SK-N-SH treated with all-trans-retinoic acid at 6 μM for 48 hours (cell line): ENCODE results near the gene CCDC88C.

ENCODE experiments used
- ATAC-seq: fragments of 200-7000 bp; cut with Tn5 transposase; 3 replicates; pipeline ENCODE4 v1.9.1; 2020; ENCODE audit warnings: mild to moderate bottlenecking, moderate library complexity
- ARNTL ChIP-seq: fragments of 450-650 bp; formaldehyde crosslinking; IDR thresholded peaks from 2 replicates; pipeline ENCODE4 v1.5.0; 2020; ENCODE audit warnings: low read depth, mild to moderate bottlenecking, moderate library complexity, borderline replicate concordance
- BACH2 ChIP-seq: fragments of 250-450 bp; sonication (Bioruptor Pico); IDR thresholded peaks from 2 replicates; pipeline ENCODE4 v1.9.0; 2021; ENCODE audit warnings: mild to moderate bottlenecking, borderline replicate concordance
- CREB5 ChIP-seq: fragments of 250-450 bp; sonication (Bioruptor Pico); IDR thresholded peaks from 2 replicates; pipeline ENCODE4 v1.5.1; 2020; ENCODE audit warnings: low read depth, mild to moderate bottlenecking, moderate library complexity
- CSDC2 ChIP-seq: fragments of 250-450 bp; sonication (Bioruptor Pico); IDR thresholded peaks from 2 replicates; pipeline ENCODE4 v1.5.0; 2020; ENCODE audit warnings: mild to moderate bottlenecking, moderate library complexity
- CSRNP3 ChIP-seq: fragments of 250-450 bp; sonication (Bioruptor Pico); IDR thresholded peaks from 2 replicates; pipeline ENCODE4 v1.5.1; 2021; ENCODE audit warnings: mild to moderate bottlenecking, moderate library complexity
- ESRRG ChIP-seq: fragments of 250-450 bp; sonication (Bioruptor Pico); IDR thresholded peaks from 2 replicates; pipeline ENCODE4 v1.6.1; 2021; ENCODE audit warnings: mild to moderate bottlenecking
- GLIS3 ChIP-seq: fragments of 250-450 bp; sonication (Bioruptor Pico); IDR thresholded peaks from 2 replicates; pipeline ENCODE4 v1.5.0; 2020; ENCODE audit warnings: mild to moderate bottlenecking, moderate library complexity
- ISL1 ChIP-seq: fragments of 250-450 bp; sonication (Bioruptor Pico); IDR thresholded peaks from 2 replicates; pipeline ENCODE4 v2.1.2; 2022; ENCODE audit warnings: mild to moderate bottlenecking, moderate library complexity
- OSR1 ChIP-seq: fragments of 250-450 bp; sonication (Bioruptor Pico); IDR thresholded peaks from 2 replicates; pipeline ENCODE4 v1.8.0; 2022; ENCODE audit warnings: moderate library complexity, mild to moderate bottlenecking, inconsistent platforms
- PATZ1 ChIP-seq: fragments of 250-450 bp; sonication (Bioruptor Pico); IDR thresholded peaks from 2 replicates; pipeline ENCODE4 v1.8.0; 2020; ENCODE audit warnings: mild to moderate bottlenecking, moderate library complexity, borderline replicate concordance
- POU6F1 ChIP-seq: fragments of 250-450 bp; sonication (Bioruptor Pico); IDR thresholded peaks from 2 replicates; pipeline ENCODE4 v1.8.0; 2021; ENCODE audit warnings: low read depth, mild to moderate bottlenecking, moderate library complexity, borderline replicate concordance
- PPARA ChIP-seq: fragments of 250-450 bp; sonication (Bioruptor Pico); IDR thresholded peaks from 2 replicates; pipeline ENCODE4 v1.5.0; 2020; ENCODE audit warnings: mild to moderate bottlenecking, borderline replicate concordance
- RARB ChIP-seq: fragments of 250-450 bp; sonication (Bioruptor Pico); IDR thresholded peaks from 2 replicates; pipeline ENCODE4 v1.8.0; 2021; ENCODE audit warnings: mild to moderate bottlenecking, moderate library complexity
- SNAI2 ChIP-seq: fragments of 250-450 bp; sonication (Bioruptor Pico); IDR thresholded peaks from 2 replicates; pipeline ENCODE4 v1.5.0; 2020; ENCODE audit warnings: mild to moderate bottlenecking, moderate library complexity
- TOX ChIP-seq: fragments of 250-450 bp; sonication (Bioruptor Pico); IDR thresholded peaks from 2 replicates; pipeline ENCODE4 v1.8.0; 2021; ENCODE audit warnings: mild to moderate bottlenecking, moderate library complexity, borderline replicate concordance
- TSHZ2 ChIP-seq: fragments of 250-450 bp; sonication (Bioruptor Pico); IDR thresholded peaks from 2 replicates; pipeline ENCODE4 v1.5.0; 2020; ENCODE audit warnings: mild to moderate bottlenecking, moderate library complexity
- ZC3H10 ChIP-seq: fragments of 250-450 bp; sonication (Bioruptor Pico); IDR thresholded peaks from 2 replicates; pipeline ENCODE4 v1.5.1; 2021; ENCODE audit warnings: mild to moderate bottlenecking, moderate library complexity
- ZFP3 ChIP-seq: fragments of 250-450 bp; sonication (Bioruptor Pico); IDR thresholded peaks from 2 replicates; pipeline ENCODE4 v1.5.0; 2020; ENCODE audit warnings: mild to moderate bottlenecking, moderate library complexity
- ZFP30 ChIP-seq: fragments of 450-650 bp; formaldehyde crosslinking; IDR thresholded peaks from 2 replicates; pipeline ENCODE4 v1.5.0; 2022; ENCODE audit warnings: mild to moderate bottlenecking, moderate library complexity
- ZNF565 ChIP-seq: fragments of 450-650 bp; formaldehyde crosslinking; conservative IDR thresholded peaks from 2 replicates; pipeline ENCODE4 v1.5.0; 2020; ENCODE audit warnings: low read depth, mild to moderate bottlenecking, moderate library complexity
- ZNF70 ChIP-seq: fragments of 450-650 bp; formaldehyde crosslinking; IDR thresholded peaks from 2 replicates; pipeline ENCODE4 v1.5.0; 2020; ENCODE audit warnings: mild to moderate bottlenecking, moderate library complexity

Gene CCDC88C

GRCh38 chr14:91322623-91323022 is 95.0 kb downstream of the CCDC88C start:
- no peak for ATAC-seq
- TF ChIP-seq POU6F1 (CRISPR knock-in tag) (no peak), OSR1 (CRISPR knock-in tag) (no peak), PPARA (CRISPR knock-in tag) (no peak), GLIS3 (no peak), ZNF565 (CRISPR knock-in tag) (no peak), ZNF70 (no peak), CSRNP3 (CRISPR knock-in tag) (no peak), BACH2 (CRISPR knock-in tag) (no peak), ZC3H10 (CRISPR knock-in tag) (no peak), ZFP30 (CRISPR knock-in tag) (no peak), CSDC2 (CRISPR knock-in tag) (no peak), ISL1 (no peak), PATZ1 (CRISPR knock-in tag) (no peak), TOX (no peak), TSHZ2 (no peak)

GRCh38 chr14:91321131-91321530 is 96.5 kb downstream of the CCDC88C start:
- no peak for ATAC-seq
- TF ChIP-seq ESRRG (CRISPR knock-in tag) (no peak), SNAI2 (CRISPR knock-in tag) (no peak), RARB (CRISPR knock-in tag) (no peak), ARNTL (CRISPR knock-in tag) (no peak), ZFP30 (CRISPR knock-in tag) (no peak)

GRCh38 chr14:91320266-91320665 is 97.4 kb downstream of the CCDC88C start:
- no peak for ATAC-seq
- TF ChIP-seq ZFP3 (no peak), ZC3H10 (CRISPR knock-in tag) (no peak), ISL1 (no peak), CREB5 (CRISPR knock-in tag) (no peak), TSHZ2 (no peak), ZNF565 (CRISPR knock-in tag) (no peak), GLIS3 (no peak), CSRNP3 (CRISPR knock-in tag) (no peak), PPARA (CRISPR knock-in tag) (no peak), ESRRG (CRISPR knock-in tag) (no peak), BACH2 (CRISPR knock-in tag) (no peak)
